HCT116 (cell line): Measurements from ENCODE around the gene PRSS35. TPM values are rescaled to one million over a fixed set of nuclear protein-coding genes. Genes with fewer than 3 reads are reported as not detected.
"Not testable (repeated sequence)": the region's sequence is repeated elsewhere in the genome, so short reads cannot be mapped to it uniquely, and the experiment has no call there.

Source experiments
- ATAC-seq: fragments of 200-7000 bp; cut with Tn5 transposase; 2 replicates; pipeline ENCODE4 v1.9.1; 2020; ENCODE audit warnings: mild to moderate bottlenecking, moderate library complexity
- BruUV-seq: library from RNA; stranded (reverse); fragments of 400-500 nt; replicated peaks from 2 replicates; lab custom pipeline; 2021; lab: Mats Ljungman, UMichigan
- CTCF ChIA-PET: fragments of 300-600 bp; sonication (Branson Sonifier 250); formaldehyde crosslinking; loops from one replicate; lab custom pipeline; 2021; ENCODE audit warnings: antibody characterized with exemption; lab: Charles Lee
- POLR2A ChIA-PET: fragments of 300-600, 350-600 bp; sonication (Branson Sonifier 250); formaldehyde crosslinking; loops from one replicate; lab custom pipeline; 2021; ENCODE audit warnings: antibody characterized with exemption; lab: Charles Lee
- RAD21 ChIA-PET, 2 experiments: fragments of 300-600 bp; sonication (Branson Sonifier 250); formaldehyde crosslinking; loops; one replicate each; lab custom pipeline; 2023; ENCODE audit warnings: low total read pairs in 2 of 2; ENCODE audit not compliant: uncharacterized antibody in 2 of 2, unreplicated experiment in 2 of 2, low non-redundant PET in 1 of 2; lab: Charles Lee
- DNase-seq: peaks from one replicate; pipeline ENCODE4 v3.0.0-alpha.2; 2010; ENCODE audit warnings: low read depth, low spot score
- H2AFZ ChIP-seq: fragments of 200-600 bp; shearing (Covaris generic), sonication (generic); 2 replicates; pipeline ENCODE4 v1.6.1; 2017; ENCODE audit warnings: low read depth, mixed run types, mixed read lengths, antibody characterized with exemption, low read length; ENCODE audit not compliant: poor library complexity, severe bottlenecking
- H3K27ac ChIP-seq: 2 replicates; pipeline ENCODE4 v1.5.1; 2012; ENCODE audit warnings: low read depth, low read length
- H3K27me3 ChIP-seq: fragments of 200-600 bp; sonication (generic); 2 replicates; pipeline ENCODE4 v1.6.1; 2016; ENCODE audit warnings: mixed run types, low read length, mixed read lengths; ENCODE audit not compliant: insufficient read depth
- H3K36me3 ChIP-seq, 2 experiments: fragments of 200-500 bp in 1 of 2; fragments of 200-600 bp in 1 of 2; sonication (Bioruptor generic) in 1 of 2; sonication (generic) in 1 of 2; 2 replicates each; pipeline versions ENCODE4 v1.5.1 to v1.6.1; 2014 to 2016; ENCODE audit warnings: low read length in 2 of 2, inconsistent platforms in 1 of 2, mixed read lengths in 1 of 2, mixed run types in 1 of 2; ENCODE audit not compliant: insufficient read depth in 2 of 2, control insufficient read depth in 1 of 2
- H3K4me1 ChIP-seq, 2 experiments: fragments of 200-600 bp in 1 of 2; sonication (generic) in 1 of 2; 2 replicates each; pipeline versions ENCODE4 v1.5.1 to v1.6.1; 2012 to 2017; ENCODE audit warnings: low read length in 2 of 2, inconsistent platforms in 1 of 2, mild to moderate bottlenecking in 1 of 2, mixed read lengths in 1 of 2, mixed run types in 1 of 2, moderate library complexity in 1 of 2; ENCODE audit not compliant: insufficient read depth in 2 of 2, control insufficient read depth in 1 of 2
- H3K4me2 ChIP-seq: fragments of 200-600 bp; sonication (generic); 2 replicates; pipeline ENCODE4 v1.6.1; 2017; ENCODE audit warnings: mixed run types, low read length, mixed read lengths
- H3K4me3 ChIP-seq, 2 experiments: fragments of 200-600 bp in 1 of 2; sonication (generic) in 1 of 2; replicated peaks in 1 of 2; 2 replicates each; pipeline ENCODE4 v1.5.1; 2011 to 2016; ENCODE audit warnings: low read length in 2 of 2, control low read depth in 1 of 2, low read depth in 1 of 2, mild to moderate bottlenecking in 1 of 2, mixed read lengths in 1 of 2, mixed run types in 1 of 2
- H3K79me2 ChIP-seq: fragments of 200-600 bp; sonication (generic); 2 replicates; pipeline ENCODE4 v1.6.1; 2017; ENCODE audit warnings: mild to moderate bottlenecking, mixed run types, low read length, moderate library complexity, mixed read lengths; ENCODE audit not compliant: insufficient read depth
- H3K9ac ChIP-seq: fragments of 200-600 bp; sonication (generic); 2 replicates; pipeline ENCODE4 v1.6.1; 2016; ENCODE audit warnings: low read length, mixed read lengths
- H3K9me2 ChIP-seq: fragments of 200-600 bp; sonication (generic), shearing (Covaris generic); 2 replicates; pipeline ENCODE4 v1.6.1; 2017; ENCODE audit warnings: mixed run types, mild to moderate bottlenecking, moderate library complexity; ENCODE audit not compliant: insufficient read depth
- H3K9me3 ChIP-seq, 2 experiments: fragments of 200-500 bp in 1 of 2; fragments of 200-600 bp in 1 of 2; sonication (Bioruptor generic) in 1 of 2; sonication (generic) in 1 of 2; 2 replicates each; pipeline ENCODE4 v1.6.1; 2014 to 2017; ENCODE audit warnings: low read length in 2 of 2, mixed read lengths in 2 of 2, inconsistent platforms in 1 of 2, low read depth in 1 of 2, mild to moderate bottlenecking in 1 of 2, mixed run types in 1 of 2, moderate library complexity in 1 of 2; ENCODE audit not compliant: control insufficient read depth in 1 of 2, insufficient read depth in 1 of 2
- H4K20me1 ChIP-seq: fragments of 200-600 bp; sonication (generic), shearing (Covaris generic); 2 replicates; pipeline ENCODE4 v1.6.1; 2017; ENCODE audit warnings: mixed run types, mild to moderate bottlenecking, moderate library complexity; ENCODE audit not compliant: insufficient read depth
- EZH2 ChIP-seq: fragments of 200-600 bp; sonication (generic); IDR thresholded peaks from 2 replicates; pipeline ENCODE4 v1.6.1; 2017; ENCODE audit warnings: antibody characterized with exemption, mixed run types
- EZH2phosphoT487 ChIP-seq: fragments of 200-600 bp; IDR thresholded peaks from 2 replicates; pipeline ENCODE4 v1.6.1; 2018; ENCODE audit warnings: antibody characterized with exemption, borderline replicate concordance
- JUND ChIP-seq: IDR thresholded peaks from 2 replicates; pipeline ENCODE4 v1.6.1; 2012
- POLR2A ChIP-seq: IDR thresholded peaks from 2 replicates; pipeline ENCODE4 v1.7.0; 2011; ENCODE audit warnings: borderline replicate concordance; ENCODE audit not compliant: insufficient read depth, insufficient read length; ENCODE audit errors: extremely low read depth
- RAD21 ChIP-seq: IDR thresholded peaks from 2 replicates; pipeline ENCODE4 v1.6.1; 2012; ENCODE audit warnings: low read depth, mild to moderate bottlenecking
- SP1 ChIP-seq: IDR thresholded peaks from 2 replicates; pipeline ENCODE4 v1.6.1; 2012; ENCODE audit warnings: low read depth
- SRF ChIP-seq: IDR thresholded peaks from 2 replicates; pipeline ENCODE4 v1.6.1; 2012; ENCODE audit warnings: low read depth
- ZNF274 ChIP-seq: fragments of 200-500 bp; sonication (Bioruptor generic); IDR thresholded peaks from 2 replicates; pipeline ENCODE4 v1.6.1; 2014; ENCODE audit warnings: mild to moderate bottlenecking, low read depth, low read length, inconsistent platforms
- intact Hi-C: fragments of 100-400 bp; cut with micrococcal nuclease; formaldehyde crosslinking; loops from 2 replicates; pipeline ENCODE4 v1.10.0; 2022
- total RNA-seq: library from RNA; stranded (reverse); gene quantifications from one replicate; pipeline ENCODE4 v1.2.1, GENCODE V29; 2021; ENCODE audit not compliant: unreplicated experiment
- TF ChIP-seq, protein P1 (sequence below): IDR thresholded peaks from 2 replicates; pipeline ENCODE4 v1.6.1; 2011; ENCODE audit warnings: mild to moderate bottlenecking, low read length, moderate library complexity; ENCODE audit not compliant: insufficient replicate concordance; ENCODE audit errors: extremely low read depth
- TF ChIP-seq, protein P2 (sequence below): IDR thresholded peaks from 2 replicates; pipeline ENCODE4 v1.6.1; 2012
- TF ChIP-seq, protein P3 (sequence below): IDR thresholded peaks from 2 replicates; pipeline ENCODE4 v1.6.1; 2012; ENCODE audit warnings: low read depth

The PRSS35 gene
- total RNA-seq, 1 experiment from 2014 or later, result 0.37 TPM

DNA sequence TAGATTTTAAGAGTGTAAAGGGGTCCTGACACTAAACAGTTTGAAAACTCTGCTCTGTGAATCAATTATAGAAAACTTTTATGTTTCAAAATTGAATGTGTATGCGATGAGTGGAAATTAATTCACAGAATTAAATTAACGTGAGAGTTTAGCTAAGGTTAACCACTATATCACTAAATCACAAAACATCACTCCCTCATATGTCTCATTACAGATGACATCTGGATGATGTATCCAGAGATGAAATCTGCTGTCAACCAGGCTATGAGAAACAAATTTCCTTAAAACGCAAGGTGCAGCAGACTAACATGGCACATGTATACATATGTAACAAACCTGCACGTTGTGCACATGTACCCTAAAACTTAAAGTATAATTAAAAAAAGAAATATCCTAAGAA lies 27.3 kb downstream of the PRSS35 start:
- H3K4me3 ChIP-seq, result no peak overlapping the region
- no peaks in the 10 kb centered on the region for H3K79me2 ChIP-seq
- ChIA-PET CTCF (no interaction called here), RAD21 (no interaction called here), POLR2A (no interaction called here)
- H3K9ac ChIP-seq, result no peak overlapping the region
- H2AFZ ChIP-seq, result no peak overlapping the region
- no peaks in the 10 kb centered on the region for H3K9me3 ChIP-seq
- DNase-seq (no peak), ATAC-seq (no peak)
- H3K27ac ChIP-seq, result no peak overlapping the region
- BruUV-seq, result no TSS peak
- H4K20me1 ChIP-seq, result no peaks in the 10 kb centered on the region
- no peaks in the 10 kb centered on the region for H3K36me3 ChIP-seq
- no peaks in the 10 kb centered on the region for H3K9me2 ChIP-seq
- no peak overlapping the region for H3K4me2 ChIP-seq
- intact Hi-C loops, result no loop called here
- TF ChIP-seq, protein P1, sequence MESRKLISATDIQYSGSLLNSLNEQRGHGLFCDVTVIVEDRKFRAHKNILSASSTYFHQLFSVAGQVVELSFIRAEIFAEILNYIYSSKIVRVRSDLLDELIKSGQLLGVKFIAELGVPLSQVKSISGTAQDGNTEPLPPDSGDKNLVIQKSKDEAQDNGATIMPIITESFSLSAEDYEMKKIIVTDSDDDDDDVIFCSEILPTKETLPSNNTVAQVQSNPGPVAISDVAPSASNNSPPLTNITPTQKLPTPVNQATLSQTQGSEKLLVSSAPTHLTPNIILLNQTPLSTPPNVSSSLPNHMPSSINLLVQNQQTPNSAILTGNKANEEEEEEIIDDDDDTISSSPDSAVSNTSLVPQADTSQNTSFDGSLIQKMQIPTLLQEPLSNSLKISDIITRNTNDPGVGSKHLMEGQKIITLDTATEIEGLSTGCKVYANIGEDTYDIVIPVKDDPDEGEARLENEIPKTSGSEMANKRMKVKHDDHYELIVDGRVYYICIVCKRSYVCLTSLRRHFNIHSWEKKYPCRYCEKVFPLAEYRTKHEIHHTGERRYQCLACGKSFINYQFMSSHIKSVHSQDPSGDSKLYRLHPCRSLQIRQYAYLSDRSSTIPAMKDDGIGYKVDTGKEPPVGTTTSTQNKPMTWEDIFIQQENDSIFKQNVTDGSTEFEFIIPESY, result no peak
- TF ChIP-seq SRF, result no peak
- no peak for TF ChIP-seq RAD21
- no peak for TF ChIP-seq EZH2phosphoT487
- no peaks in the 10 kb centered on the region for H3K4me1 ChIP-seq
- H3K27me3 ChIP-seq, result no peaks in the 10 kb centered on the region

DNA sequence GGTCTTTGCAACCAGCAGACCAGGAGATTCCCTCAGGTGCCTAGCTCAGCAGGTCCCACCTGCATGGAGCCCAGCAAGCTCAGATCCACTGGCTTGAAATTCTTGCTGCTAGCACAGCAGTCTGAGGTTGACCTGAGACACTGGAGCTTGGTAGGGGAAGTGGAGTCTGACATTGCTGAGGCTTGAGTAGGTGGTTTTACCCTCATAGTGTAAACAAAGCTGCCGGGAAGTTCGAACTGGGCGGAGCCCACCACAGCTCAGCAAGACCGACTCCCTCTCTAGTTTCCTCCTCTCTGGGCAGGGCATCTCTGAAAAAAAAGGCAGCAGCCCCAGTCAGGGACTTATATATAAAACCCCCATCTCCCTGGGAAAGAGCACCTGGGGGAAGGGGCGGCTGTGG lies 34.3 kb downstream of the PRSS35 start:
- no peak overlapping the region for H3K4me3 ChIP-seq
- POLR2A ChIA-PET, result no interaction called here
- DNase-seq (no peak), ATAC-seq (no peak)
- no peaks in the 10 kb centered on the region for H3K79me2 ChIP-seq
- TF ChIP-seq, protein P2, sequence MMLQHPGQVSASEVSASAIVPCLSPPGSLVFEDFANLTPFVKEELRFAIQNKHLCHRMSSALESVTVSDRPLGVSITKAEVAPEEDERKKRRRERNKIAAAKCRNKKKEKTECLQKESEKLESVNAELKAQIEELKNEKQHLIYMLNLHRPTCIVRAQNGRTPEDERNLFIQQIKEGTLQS, result no peak
- no peak for TF ChIP-seq ZNF274
- TF ChIP-seq EZH2, result no peak
- no peak for TF ChIP-seq POLR2A
- no peak for TF ChIP-seq SP1
- TF ChIP-seq JUND, result no peak
- TF ChIP-seq, protein P3, sequence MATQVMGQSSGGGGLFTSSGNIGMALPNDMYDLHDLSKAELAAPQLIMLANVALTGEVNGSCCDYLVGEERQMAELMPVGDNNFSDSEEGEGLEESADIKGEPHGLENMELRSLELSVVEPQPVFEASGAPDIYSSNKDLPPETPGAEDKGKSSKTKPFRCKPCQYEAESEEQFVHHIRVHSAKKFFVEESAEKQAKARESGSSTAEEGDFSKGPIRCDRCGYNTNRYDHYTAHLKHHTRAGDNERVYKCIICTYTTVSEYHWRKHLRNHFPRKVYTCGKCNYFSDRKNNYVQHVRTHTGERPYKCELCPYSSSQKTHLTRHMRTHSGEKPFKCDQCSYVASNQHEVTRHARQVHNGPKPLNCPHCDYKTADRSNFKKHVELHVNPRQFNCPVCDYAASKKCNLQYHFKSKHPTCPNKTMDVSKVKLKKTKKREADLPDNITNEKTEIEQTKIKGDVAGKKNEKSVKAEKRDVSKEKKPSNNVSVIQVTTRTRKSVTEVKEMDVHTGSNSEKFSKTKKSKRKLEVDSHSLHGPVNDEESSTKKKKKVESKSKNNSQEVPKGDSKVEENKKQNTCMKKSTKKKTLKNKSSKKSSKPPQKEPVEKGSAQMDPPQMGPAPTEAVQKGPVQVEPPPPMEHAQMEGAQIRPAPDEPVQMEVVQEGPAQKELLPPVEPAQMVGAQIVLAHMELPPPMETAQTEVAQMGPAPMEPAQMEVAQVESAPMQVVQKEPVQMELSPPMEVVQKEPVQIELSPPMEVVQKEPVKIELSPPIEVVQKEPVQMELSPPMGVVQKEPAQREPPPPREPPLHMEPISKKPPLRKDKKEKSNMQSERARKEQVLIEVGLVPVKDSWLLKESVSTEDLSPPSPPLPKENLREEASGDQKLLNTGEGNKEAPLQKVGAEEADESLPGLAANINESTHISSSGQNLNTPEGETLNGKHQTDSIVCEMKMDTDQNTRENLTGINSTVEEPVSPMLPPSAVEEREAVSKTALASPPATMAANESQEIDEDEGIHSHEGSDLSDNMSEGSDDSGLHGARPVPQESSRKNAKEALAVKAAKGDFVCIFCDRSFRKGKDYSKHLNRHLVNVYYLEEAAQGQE, result no peak
- RAD21 ChIA-PET, result no interaction called here
- BruUV-seq, result no TSS peak
- no peak overlapping the region for H3K4me2 ChIP-seq
- no peak overlapping the region for H3K27ac ChIP-seq
- no peaks in the 10 kb centered on the region for H3K36me3 ChIP-seq
- H2AFZ ChIP-seq, result no peak overlapping the region
- CTCF ChIA-PET, result no interaction called here
- H3K9me2 ChIP-seq, result no peaks in the 10 kb centered on the region
- no peaks in the 10 kb centered on the region for H3K27me3 ChIP-seq
- H3K4me1 ChIP-seq, result no peaks in the 10 kb centered on the region
- no peak overlapping the region for H3K9ac ChIP-seq
- intact Hi-C loops, result no loop called here
- H4K20me1 ChIP-seq, result no peaks in the 10 kb centered on the region
- no peaks in the 10 kb centered on the region for H3K9me3 ChIP-seq

DNA sequence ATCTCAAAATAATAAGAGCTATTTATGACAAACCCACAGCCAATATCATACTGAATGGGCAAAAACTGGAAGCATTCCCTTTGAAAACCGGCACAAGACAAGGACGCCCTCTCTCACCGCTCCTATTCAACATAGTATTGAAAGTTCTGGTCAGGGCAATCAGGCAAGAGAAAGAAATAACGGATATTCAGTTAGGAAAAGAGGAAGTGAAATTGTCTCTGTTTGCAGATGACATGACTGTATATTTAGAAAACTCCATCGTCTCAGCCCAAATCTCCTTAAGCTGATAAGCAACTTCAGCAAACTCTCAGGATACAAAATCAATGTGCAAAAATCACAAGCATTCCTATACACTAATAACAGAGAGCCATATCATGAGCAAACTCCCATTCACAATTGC lies 38.1 kb downstream of the PRSS35 start:
- RAD21 ChIA-PET, H3K27ac ChIP-seq, H3K4me1 ChIP-seq, H3K4me3 ChIP-seq, H3K79me2 ChIP-seq, POLR2A ChIA-PET, H3K9ac ChIP-seq, H2AFZ ChIP-seq, BruUV-seq, H3K9me3 ChIP-seq, H3K9me2 ChIP-seq, DNase-seq, H3K36me3 ChIP-seq, H3K27me3 ChIP-seq, H3K4me2 ChIP-seq, CTCF ChIA-PET, intact Hi-C loops, ATAC-seq, H4K20me1 ChIP-seq: not testable (repeated sequence)
